Testis (tissue), 3 donors: ENCODE measurements around the gene MDC1. TPM values are rescaled to one million over a fixed set of nuclear protein-coding genes. Genes with fewer than 3 reads are reported as not detected.
"Not testable (repeated sequence)": the region's sequence is repeated elsewhere in the genome, so short reads cannot be mapped to it uniquely, and the experiment has no call there.

Experiments used
- DNase-seq: peaks from one replicate; pipeline ENCODE4 v3.0.0-alpha.2; 2019
- H3K27ac ChIP-seq, 2 donors: fragments of 200-600 bp; sonication (generic); one replicate each; pipeline ENCODE4 v1.5.1; 2019
- H3K27me3 ChIP-seq: fragments of 200-600 bp; sonication (generic); one replicate; pipeline ENCODE4 v1.5.1; 2019
- H3K36me3 ChIP-seq: fragments of 200-600 bp; sonication (generic); one replicate; pipeline ENCODE4 v1.5.1; 2017; ENCODE audit warnings: low read depth; ENCODE audit errors: missing control alignments
- H3K4me1 ChIP-seq: fragments of 200-600 bp; sonication (generic); one replicate; pipeline ENCODE4 v1.5.1; 2019
- H3K4me3 ChIP-seq, 2 donors: fragments of 200-600 bp; sonication (generic); one replicate each; pipeline ENCODE4 v1.5.1; 2017 to 2019
- H3K9me3 ChIP-seq: fragments of 200-600 bp; sonication (generic); one replicate; pipeline ENCODE4 v1.5.1; 2017
- CTCF ChIP-seq, 3 experiments: fragments of 450-650 bp in 2 of 3; fragments of 200-600 bp in 1 of 3; sonication (generic) in 1 of 3; IDR thresholded peaks; one replicate each; pipeline ENCODE4 v1.5.1; 2016 to 2019; ENCODE audit warnings: antibody characterized with exemption in 3 of 3, mild to moderate bottlenecking in 2 of 3, moderate library complexity in 1 of 3
- POLR2A ChIP-seq: fragments of 450-650 bp; IDR thresholded peaks from one replicate; pipeline ENCODE4 v1.6.1; 2017; ENCODE audit warnings: antibody characterized with exemption, mild to moderate bottlenecking, moderate library complexity
- WGBS, 2 donors: methylation state at CpG; one replicate each; pipeline ENCODE4 v1.1.5; 2018; 5-methylcytosine and 5-hydroxymethylcytosine counted together
- intact Hi-C: fragments of 100-400 bp; cut with DNase I; formaldehyde crosslinking; loops from one replicate; pipeline ENCODE4 v1.15.1; 2023; ENCODE audit warnings: low total_unique reads
- polyA plus RNA-seq: library from polyadenylated mRNA; stranded (reverse); fragments of 350-450 nt; fragmentation: Illumina TruSeq; extraction: RNeasy Lipid Tissue Mini Kit (QIAGEN cat#74804); gene quantifications from one replicate; pipeline ENCODE4 v1.2.3, GENCODE V29; 2014; ENCODE audit warnings: low read depth, low replicate concordance; ENCODE audit not compliant: insufficient read depth
- total RNA-seq, 2 donors: library from RNA; depleted of rRNA; stranded (reverse); fragments of >200 nt; gene quantifications; one replicate each; pipeline ENCODE4 v1.2.3, GENCODE V29; 2016

The MDC1 gene
- total and polyA plus RNA-seq, 3 donors from 2014 or later, result 56.6 to 155 (median 79.3) TPM

GRCh38 chr6:30719791-30720737 lies 3.0 kb upstream of the MDC1 start, which contains the start of gene TUBB:
Gene TUBB, plus strand, starts transcription at chr6:30720352. Its CDS starts 155 bp downstream, at chr6:30720507.
- TF ChIP-seq CTCF (IDR thresholded peaks at IDR 0.05) (peak in 2 of 3 experiments; percentile 19 to 31), POLR2A (peak; percentile 83)

GRCh38 chr6:30719356-30719755 lies 2.3 kb upstream of the MDC1 start:
- 7 to 12% methylated on average over 8 of the region's 8 CpGs for WGBS, 2 donors
- Histone ChIP-seq H3K27ac (peak overlapping the region; percentile 42 to 90), H3K4me3 (peak overlapping the region; percentile 73 to 99), H3K36me3 (no peaks in the 10 kb centered on the region), H3K4me1 (peaks cover 23% of the 10 kb centered on the region), H3K27me3 (no peaks in the 10 kb centered on the region), H3K9me3 (no peaks in the 10 kb centered on the region)
- DNase-seq, result no peak
- TF ChIP-seq POLR2A, result no peak
- intact Hi-C loops, result no loop called here

More at GRCh38 chr6:30719791-30720737, 3.0 kb upstream of the MDC1 start, which contains the start of gene TUBB:
- DNase-seq, result peak; percentile 99
- Histone ChIP-seq H3K27me3 (no peaks in the 10 kb centered on the region), H3K4me1 (peaks cover 24% of the 10 kb centered on the region), H3K4me3 (peak within 1 kb of the TSS; percentile 73 to 99), H3K36me3 (no peaks in the 10 kb centered on the region), H3K27ac (peak within 1 kb of the TSS; percentile 89 to 90), H3K9me3 (no peaks in the 10 kb centered on the region)
- intact Hi-C loops, result loop anchor here (2.0 to 10.0 kb wide), 2 partner anchors 33 to 1075 kb away; partner anchors contain the start of gene PPP1R18
- WGBS, 2 donors, result 0 to 1% methylated on average over 35 to 38 of the region's 38 CpGs

GRCh38 chr6:30717845-30718720 lies 1.0 kb upstream of the MDC1 start:
- Histone ChIP-seq H3K4me1 (peaks cover 23% of the 10 kb centered on the region), H3K27ac (peak overlapping the region; percentile 73 to 90), H3K4me3 (peak overlapping the region; percentile 62 to 78)
- intact Hi-C loops, H3K9me3 ChIP-seq, H3K36me3 ChIP-seq, H3K27me3 ChIP-seq: not testable (repeated sequence)
- peak; percentile 47 for DNase-seq
- 45 to 60% methylated on average over 37 of the region's 37 CpGs for WGBS, 2 donors

- DNase-seq, result no peak
- WGBS, 2 donors, result 1 to 5% methylated on average over 8 of the region's 8 CpGs
- H3K36me3 ChIP-seq, result no peaks in the 10 kb centered on the region
Observed at GRCh38 chr6:30716879-30717128, 277 bp downstream of the MDC1 start.

GRCh38 chr6:30714263-30714662 lies 2.8 kb downstream of the MDC1 start:
- intact Hi-C loops, result no loop called here
- Histone ChIP-seq H3K27me3 (no peaks in the 10 kb centered on the region), H3K4me3 (no peak overlapping the region), H3K9me3 (no peaks in the 10 kb centered on the region), H3K36me3 (no peaks in the 10 kb centered on the region), H3K4me1 (peaks cover 13% of the 10 kb centered on the region), H3K27ac (no peak overlapping the region)
- DNase-seq, result no peak
- TF ChIP-seq CTCF (IDR thresholded peaks at IDR 0.05) (no peak), POLR2A (no peak)
- WGBS, 2 donors, result 94 to 100% methylated on average over 1 of the region's 1 CpG

More at GRCh38 chr6:30716879-30717128, 277 bp downstream of the MDC1 start:
- no peak for TF ChIP-seq CTCF (IDR thresholded peaks at IDR 0.05)
- no peak for TF ChIP-seq POLR2A
- intact Hi-C loops, result no loop called here
- no peaks in the 10 kb centered on the region for H3K27me3 ChIP-seq
- peak overlapping the region; percentile 62 to 78 for H3K4me3 ChIP-seq
- H3K4me1 ChIP-seq, result peaks cover 13% of the 10 kb centered on the region
- peak overlapping the region; percentile 90 for H3K27ac ChIP-seq
- H3K9me3 ChIP-seq, result no peaks in the 10 kb centered on the region
